SK-N-SH treated with all-trans-retinoic acid at 6 μM for 48 hours (cell line): ENCODE data around the gene LAMTOR1.

Experiments used
- ARNTL ChIP-seq: fragments of 450-650 bp; formaldehyde crosslinking; IDR thresholded peaks from 2 replicates; pipeline ENCODE4 v1.5.0; 2020; ENCODE audit warnings: low read depth, mild to moderate bottlenecking, moderate library complexity, borderline replicate concordance
- CSDC2 ChIP-seq: fragments of 250-450 bp; sonication (Bioruptor Pico); IDR thresholded peaks from 2 replicates; pipeline ENCODE4 v1.5.0; 2020; ENCODE audit warnings: mild to moderate bottlenecking, moderate library complexity
- GLIS3 ChIP-seq: fragments of 250-450 bp; sonication (Bioruptor Pico); IDR thresholded peaks from 2 replicates; pipeline ENCODE4 v1.5.0; 2020; ENCODE audit warnings: mild to moderate bottlenecking, moderate library complexity
- PATZ1 ChIP-seq: fragments of 250-450 bp; sonication (Bioruptor Pico); IDR thresholded peaks from 2 replicates; pipeline ENCODE4 v1.8.0; 2020; ENCODE audit warnings: mild to moderate bottlenecking, moderate library complexity, borderline replicate concordance
- POU6F1 ChIP-seq: fragments of 250-450 bp; sonication (Bioruptor Pico); IDR thresholded peaks from 2 replicates; pipeline ENCODE4 v1.8.0; 2021; ENCODE audit warnings: low read depth, mild to moderate bottlenecking, moderate library complexity, borderline replicate concordance
- PPARA ChIP-seq: fragments of 250-450 bp; sonication (Bioruptor Pico); IDR thresholded peaks from 2 replicates; pipeline ENCODE4 v1.5.0; 2020; ENCODE audit warnings: mild to moderate bottlenecking, borderline replicate concordance
- TOX ChIP-seq: fragments of 250-450 bp; sonication (Bioruptor Pico); IDR thresholded peaks from 2 replicates; pipeline ENCODE4 v1.8.0; 2021; ENCODE audit warnings: mild to moderate bottlenecking, moderate library complexity, borderline replicate concordance
- TSHZ2 ChIP-seq: fragments of 250-450 bp; sonication (Bioruptor Pico); IDR thresholded peaks from 2 replicates; pipeline ENCODE4 v1.5.0; 2020; ENCODE audit warnings: mild to moderate bottlenecking, moderate library complexity
- ZC3H10 ChIP-seq: fragments of 250-450 bp; sonication (Bioruptor Pico); IDR thresholded peaks from 2 replicates; pipeline ENCODE4 v1.5.1; 2021; ENCODE audit warnings: mild to moderate bottlenecking, moderate library complexity
- ZFP3 ChIP-seq: fragments of 250-450 bp; sonication (Bioruptor Pico); IDR thresholded peaks from 2 replicates; pipeline ENCODE4 v1.5.0; 2020; ENCODE audit warnings: mild to moderate bottlenecking, moderate library complexity
- ZNF565 ChIP-seq: fragments of 450-650 bp; formaldehyde crosslinking; conservative IDR thresholded peaks from 2 replicates; pipeline ENCODE4 v1.5.0; 2020; ENCODE audit warnings: low read depth, mild to moderate bottlenecking, moderate library complexity
- ZNF70 ChIP-seq: fragments of 450-650 bp; formaldehyde crosslinking; IDR thresholded peaks from 2 replicates; pipeline ENCODE4 v1.5.0; 2020; ENCODE audit warnings: mild to moderate bottlenecking, moderate library complexity

GRCh38 chr11:72132646-72133045 lies 29.5 kb upstream of the LAMTOR1 start:
- TF ChIP-seq ARNTL: no peak
- no peak for TF ChIP-seq TOX (CRISPR knock-in tag)
- TF ChIP-seq ZC3H10 (CRISPR knock-in tag): no peak
- no peak for TF ChIP-seq ZFP3 (CRISPR knock-in tag)
- no peak for TF ChIP-seq PPARA (CRISPR knock-in tag)
- no peak for TF ChIP-seq GLIS3 (CRISPR knock-in tag)
- TF ChIP-seq ZNF70 (CRISPR knock-in tag): no peak
- TF ChIP-seq ZNF565: no peak
- no peak for TF ChIP-seq CSDC2 (CRISPR knock-in tag)
- TF ChIP-seq PATZ1: no peak
- TF ChIP-seq TSHZ2 (CRISPR knock-in tag): no peak
- no peak for TF ChIP-seq POU6F1 (CRISPR knock-in tag)
